ENCODE data around the gene PLA2G3. TPM values are rescaled to one million over a fixed set of nuclear protein-coding genes. Genes with fewer than 3 reads are reported as not detected.

Gene PLA2G3
- total and polyA plus RNA-seq, 2 experiments from 2014 or later: 18.0 to 34.5 TPM

- Histone ChIP-seq H4K20me1 (replicated peaks; ENCODE audit: insufficient read depth) (no peaks in the 10 kb centered on the region), H3K4me2 (no peak overlapping the region), H3K27me3 (ENCODE audit: insufficient read depth) (peaks cover 27% of the 10 kb centered on the region), H3K36me3 (ENCODE audit: insufficient read depth) (no peaks in the 10 kb centered on the region), H3K27ac (ENCODE audit: low read depth) (no peak overlapping the region), H3K4me3 (no peak overlapping the region), H2AFZ (no peak overlapping the region), H3K4me1 (ENCODE audit: insufficient read depth) (no peaks in the 10 kb centered on the region), H3K9me2 (ENCODE audit: insufficient read depth) (peaks cover 4% of the 10 kb centered on the region; the same call in 1 of the 2 replicates), H3K79me2 (replicated peaks; ENCODE audit: insufficient read depth) (peaks cover under 1% of the 10 kb centered on the region; the same call in 1 of the 2 replicates), H3F3A (replicated peaks; ENCODE audit: low read depth) (no peaks in the 10 kb centered on the region)
- peaks cover 3% of the 10 kb centered on the region; the same call in 2 of the 3 replicates for H3K9me3 Mint-ChIP-seq
- peaks cover 5% of the 10 kb centered on the region for H3K27me3 Mint-ChIP-seq (ENCODE audit: insufficient read depth, low read depth, poor library complexity)
- H3K27ac Mint-ChIP-seq: no peak overlapping the region
- no peaks in the 10 kb centered on the region for H3K4me1 Mint-ChIP-seq
- no peak for TF ChIP-seq CTCF (conservative IDR thresholded peaks at IDR 0.05; ENCODE audit: low read depth in 2 of 2)
- TF ChIP-seq STAT1 (IDR thresholded peaks at IDR 0.05; ENCODE audit: unreplicated experiment): no peak
- TF ChIP-seq ZNF462 (CRISPR knock-in tag; IDR thresholded peaks at IDR 0.05): no peak
- TF ChIP-seq NANOG (IDR thresholded peaks at IDR 0.05; ENCODE audit: borderline replicate concordance): no peak
- no peak for TF ChIP-seq REST (IDR thresholded peaks at IDR 0.05; ENCODE audit: unreplicated experiment)
- TF ChIP-seq JUNB (IDR thresholded peaks at IDR 0.05; ENCODE audit: unreplicated experiment): no peak
- TF ChIP-seq EZH2 (IDR thresholded peaks at IDR 0.05; ENCODE audit: low read depth, unreplicated experiment): no peak
- no peak for TF ChIP-seq ZNF331 (CRISPR knock-in tag; IDR thresholded peaks at IDR 0.05; ENCODE audit: low read depth)
- no peak for TF ChIP-seq POLR2AphosphoS5 (IDR thresholded peaks at IDR 0.05; ENCODE audit: low read depth)
- TF ChIP-seq CREB1 (CRISPR knock-in tag; IDR thresholded peaks at IDR 0.05; ENCODE audit: low read depth): no peak
- no peak for TF ChIP-seq ZNF114 (CRISPR knock-in tag; IDR thresholded peaks at IDR 0.05)
- TF ChIP-seq EZH2phosphoT487 (IDR thresholded peaks at IDR 0.05; ENCODE audit: unreplicated experiment): no peak
- no peak for TF ChIP-seq ETS1 (IDR thresholded peaks at IDR 0.05)
- ATAC-seq (no peak), DNase-seq (ENCODE audit: low spot score) (no peak)
- no peak overlapping the region for H3K4me3 Mint-ChIP-seq
- no peaks in the 10 kb centered on the region for H3K36me3 Mint-ChIP-seq (ENCODE audit: low read depth)
Observed at GRCh38 chr22:31155422-31155821, 15.1 kb upstream of the PLA2G3 start.

All from GM23338 (cell line).